OCI-LY3 (cell line): Measurements from ENCODE around the gene CAMK1G.

Experiments used
- H2AFZ ChIP-seq: fragments of 200-600, 300-600 bp; shearing (Covaris generic); 2 replicates; pipeline ENCODE4 v1.6.0; 2014; ENCODE audit warnings: antibody characterized with exemption, low read depth, low read length
- H3K27ac ChIP-seq: fragments of 200-600, 300-600 bp; sonication (generic); 2 replicates; pipeline ENCODE4 v1.5.1; 2014; ENCODE audit warnings: mild to moderate bottlenecking, low read length, moderate library complexity, mixed read lengths
- H3K27me3 ChIP-seq: fragments of 200-600, 300-600 bp; sonication (generic); 2 replicates; pipeline ENCODE4 v1.6.1; 2014; ENCODE audit warnings: low read depth, low read length, mixed read lengths
- H3K36me3 ChIP-seq: fragments of 200-600, 300-600 bp; sonication (generic); replicated peaks from 2 replicates; pipeline ENCODE3; 2014; ENCODE audit warnings: low read depth, low read length, mixed read lengths
- H3K4me1 ChIP-seq: fragments of 300-600, 200-600 bp; sonication (generic); 2 replicates; pipeline ENCODE4 v1.6.1; 2014; ENCODE audit warnings: low read length, mixed read lengths
- H3K4me2 ChIP-seq: fragments of 200-600, 300-600 bp; sonication (generic); 2 replicates; pipeline ENCODE4 v1.6.1; 2014; ENCODE audit warnings: low read length, mixed read lengths
- H3K4me3 ChIP-seq: fragments of 300-600, 200-600 bp; sonication (generic); 2 replicates; pipeline ENCODE4 v1.5.1; 2014; ENCODE audit warnings: antibody characterized with exemption, mild to moderate bottlenecking, low read length, moderate library complexity
- H3K79me2 ChIP-seq: fragments of 300-600, 200-600 bp; shearing (Covaris generic); 2 replicates; pipeline ENCODE4 v1.6.1; 2014; ENCODE audit warnings: mild to moderate bottlenecking, low read length, mixed read lengths
- H3K9ac ChIP-seq: fragments of 300-600, 200-600 bp; shearing (Covaris generic); 2 replicates; pipeline ENCODE4 v1.6.0; 2014; ENCODE audit warnings: mild to moderate bottlenecking, low read length, moderate library complexity
- H3K9me3 ChIP-seq: fragments of 200-600, 300-600 bp; shearing (Covaris generic); 2 replicates; pipeline ENCODE4 v1.6.1; 2014; ENCODE audit warnings: low read length, mixed read lengths; ENCODE audit not compliant: insufficient read depth
- H4K20me1 ChIP-seq: fragments of 200-600, 300-600 bp; sonication (generic); 2 replicates; pipeline ENCODE4 v1.6.1; 2016; ENCODE audit warnings: low read length, mixed read lengths; ENCODE audit not compliant: insufficient read depth
- CTCF ChIP-seq: fragments of 200-600, 300-600 bp; sonication (generic); IDR thresholded peaks from 2 replicates; pipeline ENCODE4 v1.5.1; 2014; ENCODE audit warnings: antibody characterized with exemption, low read length, low read depth
- EZH2phosphoT487 ChIP-seq: fragments of 200-600 bp; shearing (Covaris generic); IDR thresholded peaks from 2 replicates; pipeline ENCODE4 v1.6.1; 2018; ENCODE audit warnings: antibody characterized with exemption, mixed run types, low read depth

The CAMK1G gene

GRCh38 chr1:209607102-209607794 is 23.7 kb downstream of the CAMK1G start:
- Histone ChIP-seq H2AFZ (no peak overlapping the region), H3K27me3 (peaks cover under 1% of the 10 kb centered on the region), H3K4me2 (peak overlapping the region; percentile 49), H3K79me2 (no peaks in the 10 kb centered on the region), H3K36me3 (no peaks in the 10 kb centered on the region), H3K9ac (no peak overlapping the region), H3K4me1 (peaks cover 17% of the 10 kb centered on the region), H3K27ac (no peak overlapping the region), H3K9me3 (no peaks in the 10 kb centered on the region), H4K20me1 (no peaks in the 10 kb centered on the region), H3K4me3 (0 out of 2 replicates have a peak overlapping the region, but pooled peaks have one; percentile 16)
- TF ChIP-seq CTCF, result no peak
- TF ChIP-seq EZH2phosphoT487, result no peak

- Histone ChIP-seq H3K79me2 (no peaks in the 10 kb centered on the region), H3K27ac (no peak overlapping the region), H3K4me3 (no peak overlapping the region), H3K4me1 (peaks cover 17% of the 10 kb centered on the region), H2AFZ (no peak overlapping the region), H3K9ac (no peak overlapping the region), H4K20me1 (no peaks in the 10 kb centered on the region), H3K4me2 (peak overlapping the region; percentile 49), H3K27me3 (peaks cover 6% of the 10 kb centered on the region), H3K36me3 (no peaks in the 10 kb centered on the region), H3K9me3 (no peaks in the 10 kb centered on the region)
- TF ChIP-seq CTCF, result no peak
- TF ChIP-seq EZH2phosphoT487, result no peak
These were observed 24.3 kb downstream of the CAMK1G start for GRCh38 chr1:209607795-209608178.

- no peak overlapping the region for H2AFZ ChIP-seq
- no peak for TF ChIP-seq CTCF
- no peak for TF ChIP-seq EZH2phosphoT487
- no peaks in the 10 kb centered on the region for H3K9me3 ChIP-seq
- peaks cover 17% of the 10 kb centered on the region for H3K4me1 ChIP-seq
- H3K27ac ChIP-seq, result no peak overlapping the region
- H3K4me3 ChIP-seq, result no peak overlapping the region
- no peaks in the 10 kb centered on the region for H3K36me3 ChIP-seq
- H3K27me3 ChIP-seq, result peaks cover 20% of the 10 kb centered on the region
- no peak overlapping the region for H3K4me2 ChIP-seq
- H3K9ac ChIP-seq, result no peak overlapping the region
- H4K20me1 ChIP-seq, result no peaks in the 10 kb centered on the region
- no peaks in the 10 kb centered on the region for H3K79me2 ChIP-seq
These were observed 25.7 kb downstream of the CAMK1G start for GRCh38 chr1:209609041-209609790.

GRCh38 chr1:209609791-209610630 is 26.5 kb downstream of the CAMK1G start:
- no peak overlapping the region for H3K4me3 ChIP-seq
- no peaks in the 10 kb centered on the region for H3K9me3 ChIP-seq
- peaks cover 28% of the 10 kb centered on the region for H3K27me3 ChIP-seq
- no peak overlapping the region for H3K9ac ChIP-seq
- peaks cover 17% of the 10 kb centered on the region for H3K4me1 ChIP-seq
- H3K4me2 ChIP-seq, result no peak overlapping the region
- H3K79me2 ChIP-seq, result no peaks in the 10 kb centered on the region
- H3K27ac ChIP-seq, result no peak overlapping the region
- no peak overlapping the region for H2AFZ ChIP-seq
- no peaks in the 10 kb centered on the region for H3K36me3 ChIP-seq
- H4K20me1 ChIP-seq, result no peaks in the 10 kb centered on the region
- no peak for TF ChIP-seq CTCF
- TF ChIP-seq EZH2phosphoT487, result no peak
